MCF 10A (cell line): Measurements from ENCODE around the gene AHCYL2. TPM values are rescaled to one million over a fixed set of nuclear protein-coding genes. Genes with fewer than 3 reads are reported as not detected.

Experiments used
- BruUV-seq: library from RNA; stranded (reverse); fragments of 400-500 nt; replicated peaks from 2 replicates; lab custom pipeline; 2021; lab: Mats Ljungman, UMichigan
- CTCF ChIA-PET: fragments of 300-600 bp; sonication (Branson Sonifier 250); formaldehyde crosslinking; extraction: SDS; loops from one replicate; lab custom pipeline; 2021; ENCODE audit warnings: antibody characterized with exemption, inconsistent platforms; lab: Yijun Ruan, JAX
- POLR2A ChIA-PET: fragments of 300-600, 350-650 bp; sonication (Branson Sonifier 250); formaldehyde crosslinking; extraction: SDS; loops from one replicate; lab custom pipeline; 2020; ENCODE audit warnings: antibody characterized with exemption, inconsistent platforms; lab: Yijun Ruan, JAX
- DNase-seq: peaks from one replicate; pipeline ENCODE4 v3.0.0-alpha.2; 2018; ENCODE audit not compliant: unreplicated experiment
- H3K27ac Mint-ChIP-seq: one replicate; pipeline ENCODE4 v1.8.0; 2022; ENCODE audit warnings: mild to moderate bottlenecking, low read depth, mixed read lengths; ENCODE audit not compliant: unreplicated experiment
- H3K27me3 Mint-ChIP-seq: one replicate; pipeline ENCODE4 v1.8.0; 2022; ENCODE audit warnings: mixed read lengths; ENCODE audit not compliant: insufficient read depth, unreplicated experiment
- H3K36me3 Mint-ChIP-seq: one replicate; pipeline ENCODE4 v1.8.0; 2022; ENCODE audit warnings: mild to moderate bottlenecking, moderate library complexity, mixed read lengths; ENCODE audit not compliant: insufficient read depth, unreplicated experiment
- H3K4me1 Mint-ChIP-seq: one replicate; pipeline ENCODE4 v1.8.0; 2022; ENCODE audit warnings: mixed read lengths; ENCODE audit not compliant: insufficient read depth, unreplicated experiment
- H3K4me3 Mint-ChIP-seq: one replicate; pipeline ENCODE4 v1.8.0; 2022; ENCODE audit warnings: mild to moderate bottlenecking, moderate library complexity, mixed read lengths; ENCODE audit not compliant: unreplicated experiment
- H3K9me3 Mint-ChIP-seq: one replicate; pipeline ENCODE4 v1.8.0; 2022; ENCODE audit warnings: mixed read lengths; ENCODE audit not compliant: unreplicated experiment
- intact Hi-C: fragments of 100-400 bp; cut with micrococcal nuclease; formaldehyde crosslinking; loops from 2 replicates; pipeline ENCODE4 v1.14.1; 2022
- total RNA-seq: library from RNA; stranded (reverse); gene quantifications from 2 replicates; pipeline ENCODE4 v1.2.3, GENCODE V29; 2022
- TF ChIP-seq, protein P1 (sequence below): fragments of 200-600 bp; IDR thresholded peaks from one replicate; pipeline ENCODE4 v1.8.0; 2022; ENCODE audit warnings: antibody characterized with exemption, mild to moderate bottlenecking; ENCODE audit not compliant: unreplicated experiment

AHCYL2 gene
- total RNA-seq, 1 experiment from 2014 or later: 12.8 TPM

DNA sequence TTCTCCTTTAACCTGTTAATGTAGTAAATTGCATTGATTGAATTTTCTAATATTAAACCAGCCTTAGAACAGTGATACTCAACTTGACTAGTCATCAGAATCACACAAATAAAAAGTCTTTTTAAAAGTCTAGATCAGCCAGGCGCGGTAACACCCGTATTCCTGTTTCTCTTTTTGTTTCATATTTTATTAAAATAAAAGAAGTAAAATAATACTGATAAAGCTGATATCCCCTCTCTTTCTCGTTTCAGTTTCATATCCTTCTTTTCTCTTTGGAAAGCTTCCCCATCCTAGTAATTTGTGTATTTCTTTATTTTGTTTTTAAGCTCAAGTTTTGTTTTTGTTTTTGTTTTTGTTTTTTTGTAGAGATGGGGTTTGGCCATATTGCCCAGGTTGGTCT lies 27.1 kb upstream of the AHCYL2 start:
- TF ChIP-seq, protein P1, sequence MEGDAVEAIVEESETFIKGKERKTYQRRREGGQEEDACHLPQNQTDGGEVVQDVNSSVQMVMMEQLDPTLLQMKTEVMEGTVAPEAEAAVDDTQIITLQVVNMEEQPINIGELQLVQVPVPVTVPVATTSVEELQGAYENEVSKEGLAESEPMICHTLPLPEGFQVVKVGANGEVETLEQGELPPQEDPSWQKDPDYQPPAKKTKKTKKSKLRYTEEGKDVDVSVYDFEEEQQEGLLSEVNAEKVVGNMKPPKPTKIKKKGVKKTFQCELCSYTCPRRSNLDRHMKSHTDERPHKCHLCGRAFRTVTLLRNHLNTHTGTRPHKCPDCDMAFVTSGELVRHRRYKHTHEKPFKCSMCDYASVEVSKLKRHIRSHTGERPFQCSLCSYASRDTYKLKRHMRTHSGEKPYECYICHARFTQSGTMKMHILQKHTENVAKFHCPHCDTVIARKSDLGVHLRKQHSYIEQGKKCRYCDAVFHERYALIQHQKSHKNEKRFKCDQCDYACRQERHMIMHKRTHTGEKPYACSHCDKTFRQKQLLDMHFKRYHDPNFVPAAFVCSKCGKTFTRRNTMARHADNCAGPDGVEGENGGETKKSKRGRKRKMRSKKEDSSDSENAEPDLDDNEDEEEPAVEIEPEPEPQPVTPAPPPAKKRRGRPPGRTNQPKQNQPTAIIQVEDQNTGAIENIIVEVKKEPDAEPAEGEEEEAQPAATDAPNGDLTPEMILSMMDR: no peak
- Mint-ChIP-seq H3K27me3 (peaks cover 36% of the 10 kb centered on the region), H3K4me1 (no peaks in the 10 kb centered on the region), H3K4me3 (no peak overlapping the region), H3K36me3 (no peaks in the 10 kb centered on the region), H3K9me3 (no peaks in the 10 kb centered on the region), H3K27ac (no peak overlapping the region)
- no peak for DNase-seq
- intact Hi-C loops: no loop called here
- ChIA-PET POLR2A (no interaction called here), CTCF (interaction anchor here (0.8 to 1.3 kb wide), 5 partner anchors 11 to 100 kb away, joined by 3 to 6 read pairs (median 4); no protein-coding TSS in a partner anchor)
- BruUV-seq: no TSS peak

DNA sequence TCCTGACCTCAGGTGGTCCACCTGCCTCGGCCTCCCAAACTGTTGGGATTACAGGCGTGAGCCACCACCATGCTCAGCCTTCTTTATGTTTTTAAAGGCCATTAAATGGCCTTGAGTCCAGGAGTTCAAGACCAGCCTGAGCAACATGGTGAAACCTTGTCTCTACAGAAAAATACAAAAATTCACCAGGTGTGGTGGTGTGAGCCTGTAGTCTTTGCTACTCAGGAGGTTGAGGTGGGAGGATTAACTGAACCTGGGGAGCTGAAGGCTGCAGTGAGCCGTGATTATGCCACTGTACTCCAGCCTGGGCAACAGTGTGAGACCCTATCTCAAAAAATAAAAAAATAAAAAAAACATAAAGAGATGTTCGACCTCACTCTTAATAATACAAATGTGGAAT lies 25.4 kb upstream of the AHCYL2 start:
- Mint-ChIP-seq H3K4me3 (no peak overlapping the region), H3K27me3 (peaks cover 31% of the 10 kb centered on the region), H3K27ac (no peak overlapping the region), H3K36me3 (no peaks in the 10 kb centered on the region), H3K9me3 (no peaks in the 10 kb centered on the region), H3K4me1 (no peaks in the 10 kb centered on the region)
- TF ChIP-seq, protein P1: no peak
- ChIA-PET POLR2A (interaction anchor here (0.7 kb wide), 1 partner anchor 13 kb away, joined by 3 read pairs; no protein-coding TSS in a partner anchor), CTCF (interaction anchor here (1.5 to 2.2 kb wide), 2 partner anchors 10 to 19 kb away, joined by 6 read pairs; no protein-coding TSS in a partner anchor)
- DNase-seq: no peak
- intact Hi-C loops: no loop called here
- no TSS peak for BruUV-seq

DNA sequence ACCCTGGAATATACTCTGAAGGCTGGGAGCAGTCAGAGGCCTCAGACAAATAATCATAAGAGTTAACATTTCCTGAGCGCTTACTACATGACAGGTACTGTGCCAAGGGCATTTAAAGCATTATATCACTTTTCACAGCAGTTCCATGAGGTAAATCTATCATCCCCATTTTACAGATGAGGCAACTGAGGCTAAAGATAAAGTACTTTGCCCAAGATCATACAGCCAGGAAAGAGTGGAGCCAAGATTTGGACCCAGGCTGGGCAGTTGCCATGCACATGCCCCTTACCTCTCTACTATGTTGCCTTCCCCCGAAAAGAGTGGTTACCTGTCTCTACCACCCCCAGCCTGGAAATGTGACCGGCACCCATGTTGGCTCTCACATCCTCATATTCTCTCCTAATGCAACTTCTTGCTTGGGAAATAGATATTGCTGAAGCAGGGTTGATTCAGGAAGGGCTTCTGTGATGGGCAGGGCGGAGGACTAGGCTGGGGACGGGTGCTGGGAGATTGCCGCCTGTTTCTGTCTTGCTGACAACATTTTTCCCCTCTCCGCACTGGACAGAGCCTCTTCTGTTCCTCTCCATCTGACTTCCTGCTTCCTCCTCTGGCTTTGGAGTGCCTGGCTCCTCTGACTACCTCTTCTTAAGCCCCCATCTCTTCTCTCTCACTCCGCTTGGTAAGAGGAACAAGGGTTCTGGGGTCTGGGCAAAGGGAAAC lies 22.6 kb upstream of the AHCYL2 start:
- Mint-ChIP-seq H3K4me1 (no peaks in the 10 kb centered on the region), H3K27ac (no peak overlapping the region), H3K27me3 (peaks cover 36% of the 10 kb centered on the region), H3K9me3 (no peaks in the 10 kb centered on the region), H3K36me3 (no peaks in the 10 kb centered on the region), H3K4me3 (no peak overlapping the region)
- ChIA-PET POLR2A (no interaction called here), CTCF (interaction anchor here (0.6 kb wide), 1 partner anchor 567 kb away, joined by 3 read pairs; no protein-coding TSS in a partner anchor)
- TF ChIP-seq, protein P1: no peak
- intact Hi-C loops: no loop called here
- DNase-seq: no peak
- BruUV-seq: no TSS peak

DNA sequence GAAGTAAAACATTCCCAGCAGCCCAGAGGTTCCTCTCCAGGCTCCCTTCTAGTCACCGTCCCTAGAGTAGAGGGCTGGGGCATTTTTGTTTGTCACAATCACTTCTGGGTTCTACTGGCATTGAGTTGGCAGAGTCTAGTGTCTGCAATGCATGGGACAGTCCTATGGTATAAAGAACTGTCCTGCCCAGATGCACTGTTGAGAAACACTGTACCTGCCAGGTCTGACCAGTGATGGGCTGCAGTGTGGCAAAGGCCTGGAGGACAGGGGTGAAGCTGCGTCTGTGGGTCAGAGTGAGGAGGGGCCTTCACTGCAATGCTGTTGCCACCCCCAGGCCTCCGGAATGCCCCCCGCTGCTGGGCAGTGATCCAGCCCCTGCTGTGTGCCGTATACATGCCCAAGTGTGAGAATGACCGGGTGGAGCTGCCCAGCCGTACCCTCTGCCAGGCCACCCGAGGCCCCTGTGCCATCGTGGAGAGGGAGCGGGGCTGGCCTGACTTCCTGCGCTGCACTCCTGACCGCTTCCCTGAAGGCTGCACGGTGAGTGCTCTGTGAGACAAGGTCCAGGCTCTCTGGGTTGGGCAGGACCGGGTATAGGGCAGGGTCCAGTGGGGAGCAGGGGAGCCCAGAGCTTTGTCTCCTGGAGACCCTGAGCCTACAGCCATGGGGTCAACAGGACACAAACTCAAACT lies 21.6 kb upstream of the AHCYL2 start:
- ChIA-PET POLR2A (interaction anchor here (0.6 kb wide), 1 partner anchor 156 kb away, joined by 5 read pairs; no protein-coding TSS in a partner anchor), CTCF (interaction anchor here (0.6 to 1.2 kb wide), 3 partner anchors 15 to 566 kb away, joined by 3 to 7 read pairs (median 3); no protein-coding TSS in a partner anchor)
- Mint-ChIP-seq H3K4me1 (no peaks in the 10 kb centered on the region), H3K9me3 (no peaks in the 10 kb centered on the region), H3K27ac (no peak overlapping the region), H3K27me3 (peaks cover 32% of the 10 kb centered on the region), H3K36me3 (no peaks in the 10 kb centered on the region), H3K4me3 (no peak overlapping the region)
- intact Hi-C loops: no loop called here
- no peak for DNase-seq
- TF ChIP-seq, protein P1: no peak
- BruUV-seq: no TSS peak
